Endothelial cell (in vitro differentiated cells): ENCODE data around the gene ARPC4. TPM values are rescaled to one million over a fixed set of nuclear protein-coding genes. Genes with fewer than 3 reads are reported as not detected.
A peak's percentile ranks its signal among the peaks of the same experiment; 100 is the strongest.

Source experiments
- DNase-seq: peaks from one replicate; pipeline ENCODE4 v3.0.0; 2021; ENCODE audit warnings: low spot score
- H3K27ac Mint-ChIP-seq: one replicate; pipeline ENCODE4 v1.8.0; 2021; ENCODE audit warnings: mixed read lengths, inconsistent platforms; ENCODE audit not compliant: unreplicated experiment
- H3K27me3 Mint-ChIP-seq: one replicate; pipeline ENCODE4 v1.8.0; 2021; ENCODE audit warnings: mild to moderate bottlenecking, moderate library complexity, mixed read lengths, inconsistent platforms; ENCODE audit not compliant: unreplicated experiment
- H3K36me3 Mint-ChIP-seq: one replicate; pipeline ENCODE4 v1.8.0; 2021; ENCODE audit warnings: mild to moderate bottlenecking, low read depth, mixed read lengths, inconsistent platforms; ENCODE audit not compliant: unreplicated experiment
- H3K4me1 Mint-ChIP-seq: one replicate; pipeline ENCODE4 v1.8.0; 2021; ENCODE audit warnings: mild to moderate bottlenecking, mixed read lengths, inconsistent platforms; ENCODE audit not compliant: unreplicated experiment
- H3K4me3 Mint-ChIP-seq: one replicate; pipeline ENCODE4 v1.8.0; 2021; ENCODE audit warnings: mild to moderate bottlenecking, mixed read lengths, inconsistent platforms; ENCODE audit not compliant: unreplicated experiment
- H3K9me3 Mint-ChIP-seq: one replicate; pipeline ENCODE4 v1.8.0; 2021; ENCODE audit warnings: mixed read lengths, inconsistent platforms; ENCODE audit not compliant: unreplicated experiment
- CTCF ChIP-seq: fragments of 200-600 bp; sonication (generic); IDR thresholded peaks from one replicate; pipeline ENCODE4 v1.5.0; 2021; ENCODE audit warnings: antibody characterized with exemption; ENCODE audit not compliant: unreplicated experiment
- long read RNA-seq: library from polyadenylated mRNA; unstranded; transcript quantifications from one replicate; pipeline ENCODE4 v2.0.0, GENCODE V29; 2020; ENCODE audit not compliant: unreplicated experiment
- total RNA-seq: library from RNA; stranded (reverse); fragmentation: NEBNext Ultra II Directional; extraction: Animal tissue kit (Norgen Biotek cat#: 25700); gene quantifications from one replicate; pipeline ENCODE4 v1.2.1, GENCODE V29; 2021; ENCODE audit not compliant: unreplicated experiment

The ARPC4 gene
- 203 TPM for total RNA-seq
- long read RNA-seq, transcript ARPC4-201 (6 exons, 2,582 nt): major isoform, 137 of 186 reads
- long read RNA-seq, transcript ARPC4-208 (6 exons, 942 nt): minor isoform, 5 of 186 reads
- long read RNA-seq, transcript ARPC4-203 (6 exons, 926 nt): minor isoform, 5 of 186 reads
- long read RNA-seq, partial matches to known transcripts: 27 of 186 reads
- long read RNA-seq, other reads (novel, unspliced or antisense): 10 of 186 reads

GRCh38 chr3:9792405-9793160, at the start of gene ARPC4, which contains the start of gene TADA3:
TSS of gene ARPC4 (plus strand) at chr3:9793082. CDS start at chr3:9793122, 40 bp downstream.
TSS of gene TADA3 (minus strand) at chr3:9792473. CDS start at chr3:9791466, 1,007 bp downstream.
- Mint-ChIP-seq H3K36me3 (peaks cover 31% of the 10 kb centered on the region), H3K4me1 (peaks cover 20% of the 10 kb centered on the region), H3K9me3 (no peaks in the 10 kb centered on the region)

GRCh38 chr3:9743548-9743947, 49.3 kb upstream of the ARPC4 start:
- no peak overlapping the region for H3K27ac Mint-ChIP-seq
- H3K36me3 Mint-ChIP-seq: peaks cover 65% of the 10 kb centered on the region
- no peak overlapping the region for H3K4me3 Mint-ChIP-seq
- H3K4me1 Mint-ChIP-seq: peaks cover under 1% of the 10 kb centered on the region
- no peaks in the 10 kb centered on the region for H3K9me3 Mint-ChIP-seq
- TF ChIP-seq CTCF: no peak
- DNase-seq: no peak
- H3K27me3 Mint-ChIP-seq: peaks cover under 1% of the 10 kb centered on the region

More at GRCh38 chr3:9792405-9793160, at the start of gene ARPC4, which contains the start of gene TADA3:
- peak within 1 kb of the TSS; percentile 99 for H3K27ac Mint-ChIP-seq
- DNase-seq: peak; percentile 87
- peak within 1 kb of the TSS; percentile 97 for H3K4me3 Mint-ChIP-seq
- peaks cover 16% of the 10 kb centered on the region for H3K27me3 Mint-ChIP-seq
- TF ChIP-seq CTCF: no peak

- Mint-ChIP-seq H3K27me3 (peaks cover 2% of the 10 kb centered on the region), H3K9me3 (no peaks in the 10 kb centered on the region), H3K4me3 (no peak overlapping the region), H3K36me3 (peaks cover 60% of the 10 kb centered on the region), H3K4me1 (peaks cover 5% of the 10 kb centered on the region), H3K27ac (no peak overlapping the region)
- DNase-seq: no peak
- TF ChIP-seq CTCF: no peak
Measured at GRCh38 chr3:9744162-9744561, 48.7 kb upstream of the ARPC4 start.

GRCh38 chr3:9745521-9745920, 47.4 kb upstream of the ARPC4 start:
- Mint-ChIP-seq H3K4me3 (no peak overlapping the region), H3K27me3 (peaks cover 9% of the 10 kb centered on the region), H3K27ac (no peak overlapping the region), H3K36me3 (peaks cover 50% of the 10 kb centered on the region), H3K9me3 (no peaks in the 10 kb centered on the region), H3K4me1 (peaks cover 17% of the 10 kb centered on the region)
- DNase-seq: no peak
- TF ChIP-seq CTCF: no peak

- Mint-ChIP-seq H3K27me3 (peaks cover 11% of the 10 kb centered on the region), H3K4me1 (peaks cover 19% of the 10 kb centered on the region), H3K9me3 (no peaks in the 10 kb centered on the region), H3K27ac (no peak overlapping the region), H3K4me3 (peak overlapping the region; percentile 83), H3K36me3 (peaks cover 48% of the 10 kb centered on the region)
- DNase-seq: no peak
- TF ChIP-seq CTCF: no peak
Measured at GRCh38 chr3:9746330-9746729, 46.6 kb upstream of the ARPC4 start.
